Amniotic epithelial cell (primary cell): ENCODE data around the gene GDPD5.
A peak's percentile ranks its signal among the peaks of the same experiment; 100 is the strongest.

Experiments used
- DNase-seq: peaks from one replicate; pipeline ENCODE4 v3.0.0-alpha.2; 2010; ENCODE audit warnings: low read depth

Gene GDPD5

GRCh38 chr11:75470476-75471080 lies 55.2 kb downstream of the GDPD5 start:
- DNase-seq = peak; percentile 5

GRCh38 chr11:75469785-75470405 lies 55.8 kb downstream of the GDPD5 start:
- no peak for DNase-seq

- peak; percentile 89 for DNase-seq
Measured at GRCh38 chr11:75468534-75469340, 57.0 kb downstream of the GDPD5 start.

GRCh38 chr11:75467881-75468280 lies 57.9 kb downstream of the GDPD5 start:
- no peak for DNase-seq

- no peak for DNase-seq
Measured at GRCh38 chr11:75467311-75467710, 58.4 kb downstream of the GDPD5 start.

- DNase-seq = peak; percentile 81
Measured at GRCh38 chr11:75465701-75466531, 59.8 kb downstream of the GDPD5 start.

- DNase-seq = no peak
Measured at GRCh38 chr11:75463106-75463774, 62.5 kb downstream of the GDPD5 start.

- DNase-seq = no peak
Measured at GRCh38 chr11:75462117-75462653, 63.6 kb downstream of the GDPD5 start.

- DNase-seq = no peak
Measured at GRCh38 chr11:75461151-75461550, 64.6 kb downstream of the GDPD5 start.

GRCh38 chr11:75456596-75457183 lies 69.1 kb downstream of the GDPD5 start:
- no peak for DNase-seq

- no peak for DNase-seq
Measured at GRCh38 chr11:75454987-75455386, 70.8 kb downstream of the GDPD5 start.

GRCh38 chr11:75453916-75454655 lies 71.7 kb downstream of the GDPD5 start:
- peak; percentile 32 for DNase-seq

GRCh38 chr11:75450826-75451821 lies 74.6 kb downstream of the GDPD5 start:
- no peak for DNase-seq

GRCh38 chr11:75450236-75450635 lies 75.5 kb downstream of the GDPD5 start:
- DNase-seq = no peak

- DNase-seq = no peak
Measured at GRCh38 chr11:75449776-75450175, 76.0 kb downstream of the GDPD5 start.

GRCh38 chr11:75449271-75449670 lies 76.5 kb downstream of the GDPD5 start:
- no peak for DNase-seq

- DNase-seq = no peak
Measured at GRCh38 chr11:75447415-75447814, 78.3 kb downstream of the GDPD5 start.

- DNase-seq = peak; percentile 34
Measured at GRCh38 chr11:75445315-75445953, 80.3 kb downstream of the GDPD5 start.

GRCh38 chr11:75443043-75443442 lies 82.7 kb downstream of the GDPD5 start:
- DNase-seq = no peak
